Liver (tissue), 3 donors: Measurements from ENCODE around the gene IGF2R.
A peak's percentile ranks its signal among the peaks of the same experiment; 100 is the strongest.

ENCODE experiments used
- EGR1 ChIP-seq, 2 donors: IDR thresholded peaks; 2 replicates each; pipeline ENCODE4 v1.6.1; 2016 to 2018; ENCODE audit warnings: antibody characterized with exemption in 2 of 2, low read depth in 2 of 2
- FOXA1 ChIP-seq: IDR thresholded peaks from 2 replicates; pipeline ENCODE4 v1.6.1; 2016; ENCODE audit warnings: antibody characterized with exemption
- GABPA ChIP-seq, 2 donors: IDR thresholded peaks in 1 of 2; conservative IDR thresholded peaks in 1 of 2; 2 replicates each; pipeline ENCODE4 v1.6.1; 2016; ENCODE audit warnings: antibody characterized with exemption in 2 of 2, mild to moderate bottlenecking in 1 of 2, moderate library complexity in 1 of 2
- MAX ChIP-seq: IDR thresholded peaks from 2 replicates; pipeline ENCODE4 v1.6.1; 2016; ENCODE audit warnings: antibody characterized with exemption
- RAD21 ChIP-seq, 2 donors: IDR thresholded peaks; 2 replicates each; pipeline ENCODE4 v1.6.1; 2016; ENCODE audit warnings: antibody characterized with exemption in 2 of 2, mild to moderate bottlenecking in 2 of 2
- REST ChIP-seq: IDR thresholded peaks from 2 replicates; pipeline ENCODE4 v1.6.1; 2016; ENCODE audit warnings: antibody characterized with exemption, mild to moderate bottlenecking
- TAF1 ChIP-seq: conservative IDR thresholded peaks from 2 replicates; pipeline ENCODE4 v1.6.1; 2016; ENCODE audit warnings: antibody characterized with exemption, mild to moderate bottlenecking
- TF ChIP-seq, protein P1 (sequence below): fragments of 150-350 bp; IDR thresholded peaks from 2 replicates; pipeline ENCODE4 v1.5.1; 2017; ENCODE audit warnings: improper control_type of control experiment, low read depth, low read length; ENCODE audit not compliant: missing input control
- donor health status: healthy.
- donor health status: healthy.

DNA sequence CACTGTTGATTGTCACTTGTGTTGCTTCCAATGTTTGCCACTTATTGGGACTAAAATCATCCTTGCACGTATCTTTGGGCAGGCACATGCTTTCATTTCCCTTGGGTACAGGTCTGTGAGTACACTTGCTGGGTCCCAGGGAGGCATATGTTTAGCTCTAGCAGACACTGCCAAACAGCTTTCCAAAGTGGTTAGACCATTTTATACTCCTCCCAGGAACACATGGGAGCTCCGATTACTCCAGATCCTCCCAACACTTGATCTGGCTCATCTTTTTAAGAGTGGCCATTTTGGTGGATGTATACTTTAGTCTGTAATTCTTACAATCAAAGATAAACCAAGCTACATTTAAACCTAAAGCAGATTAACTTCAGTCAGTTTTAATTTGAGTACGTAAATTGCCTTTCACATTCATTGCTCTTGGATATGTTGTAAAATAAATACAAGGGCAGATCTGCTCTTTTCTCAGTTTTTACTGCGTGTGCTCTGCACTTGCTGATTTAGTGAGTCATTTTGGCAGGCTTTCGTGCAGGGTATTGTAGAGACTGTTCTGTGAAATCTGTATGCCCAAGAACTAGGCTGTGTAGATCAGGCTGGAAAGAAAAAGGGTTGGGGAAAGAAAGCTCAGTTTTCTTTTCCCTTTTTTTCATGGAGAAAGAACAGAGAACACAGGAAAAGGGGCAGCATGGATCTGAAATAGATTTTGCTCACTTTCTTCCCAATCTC, 172.3 kb downstream of the IGF2R start:
- TF ChIP-seq, protein P1, sequence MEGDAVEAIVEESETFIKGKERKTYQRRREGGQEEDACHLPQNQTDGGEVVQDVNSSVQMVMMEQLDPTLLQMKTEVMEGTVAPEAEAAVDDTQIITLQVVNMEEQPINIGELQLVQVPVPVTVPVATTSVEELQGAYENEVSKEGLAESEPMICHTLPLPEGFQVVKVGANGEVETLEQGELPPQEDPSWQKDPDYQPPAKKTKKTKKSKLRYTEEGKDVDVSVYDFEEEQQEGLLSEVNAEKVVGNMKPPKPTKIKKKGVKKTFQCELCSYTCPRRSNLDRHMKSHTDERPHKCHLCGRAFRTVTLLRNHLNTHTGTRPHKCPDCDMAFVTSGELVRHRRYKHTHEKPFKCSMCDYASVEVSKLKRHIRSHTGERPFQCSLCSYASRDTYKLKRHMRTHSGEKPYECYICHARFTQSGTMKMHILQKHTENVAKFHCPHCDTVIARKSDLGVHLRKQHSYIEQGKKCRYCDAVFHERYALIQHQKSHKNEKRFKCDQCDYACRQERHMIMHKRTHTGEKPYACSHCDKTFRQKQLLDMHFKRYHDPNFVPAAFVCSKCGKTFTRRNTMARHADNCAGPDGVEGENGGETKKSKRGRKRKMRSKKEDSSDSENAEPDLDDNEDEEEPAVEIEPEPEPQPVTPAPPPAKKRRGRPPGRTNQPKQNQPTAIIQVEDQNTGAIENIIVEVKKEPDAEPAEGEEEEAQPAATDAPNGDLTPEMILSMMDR: no peak
- TF ChIP-seq TAF1 (no peak), REST (no peak), RAD21 (IDR thresholded peaks at IDR 0.05) (peak; percentile 16 to 38), GABPA (IDR thresholded peaks at IDR 0.05 in 1 of 2, conservative IDR thresholded peaks at IDR 0.05 in 1 of 2) (no peak), FOXA1 (peak; percentile 43), EGR1 (IDR thresholded peaks at IDR 0.05; ENCODE audit: low read depth in 2 of 2) (no peak), MAX (no peak)
